Activated CD4-positive, alpha-beta T cell treated with anti-CD3 and anti-CD28 coated beads for 48 hours (primary cell): ENCODE results near the gene GALP.
"Not testable (repeated sequence)": the region's sequence is repeated elsewhere in the genome, so short reads cannot be mapped to it uniquely, and the experiment has no call there.

Experiments
- DNase-seq: peaks from one replicate; pipeline ENCODE4 v3.0.0-alpha.2; 2020

GALP gene

GRCh38 chr19:56148955-56149655 lies 26.7 kb upstream of the GALP start:
- not testable (repeated sequence) for DNase-seq

- DNase-seq = no peak
These were observed 26.2 kb upstream of the GALP start for GRCh38 chr19:56149656-56150038.

GRCh38 chr19:56150358-56150757 lies 25.4 kb upstream of the GALP start:
- DNase-seq = no peak

GRCh38 chr19:56152644-56153043 lies 23.2 kb upstream of the GALP start:
- DNase-seq = no peak

- DNase-seq = no peak
These were observed 22.3 kb upstream of the GALP start for GRCh38 chr19:56153507-56153906.

GRCh38 chr19:56155124-56155687 lies 20.6 kb upstream of the GALP start:
- peak; percentile 24 for DNase-seq

- DNase-seq = no peak
These were observed 19.0 kb upstream of the GALP start for GRCh38 chr19:56156768-56157167.

- no peak for DNase-seq
These were observed 17.5 kb upstream of the GALP start for GRCh38 chr19:56158170-56158757.

GRCh38 chr19:56159009-56159559 lies 16.7 kb upstream of the GALP start:
- no peak for DNase-seq

- DNase-seq = no peak
These were observed 16.1 kb upstream of the GALP start for GRCh38 chr19:56159622-56160271.

- no peak for DNase-seq
These were observed 14.3 kb upstream of the GALP start for GRCh38 chr19:56161534-56161933.

- peak; percentile 62 for DNase-seq
These were observed 13.6 kb upstream of the GALP start for GRCh38 chr19:56162258-56162657.

GRCh38 chr19:56163097-56163496 lies 12.7 kb upstream of the GALP start:
- no peak for DNase-seq

- no peak for DNase-seq
These were observed 8.7 kb upstream of the GALP start for GRCh38 chr19:56167064-56167578.

- DNase-seq = no peak
These were observed 5.5 kb upstream of the GALP start for GRCh38 chr19:56170261-56170660.

GRCh38 chr19:56174086-56174485 lies 1.7 kb upstream of the GALP start:
- no peak for DNase-seq

GRCh38 chr19:56174550-56174949 lies 1.3 kb upstream of the GALP start:
- DNase-seq = no peak

GRCh38 chr19:56176310-56176709 lies 502 bp downstream of the GALP start:
- not testable (repeated sequence) for DNase-seq

GRCh38 chr19:56176881-56177280 lies 1.1 kb downstream of the GALP start:
- DNase-seq = no peak

- no peak for DNase-seq
These were observed 1.9 kb downstream of the GALP start for GRCh38 chr19:56177564-56178243.

GRCh38 chr19:56189785-56190184 lies 14.0 kb downstream of the GALP start:
- DNase-seq = no peak

GRCh38 chr19:56191115-56191514 lies 15.3 kb downstream of the GALP start:
- DNase-seq = no peak

- no peak for DNase-seq
These were observed 15.9 kb downstream of the GALP start for GRCh38 chr19:56191711-56192110.
